Type B pancreatic cell (in vitro differentiated cells): ENCODE measurements around the gene FERMT3. TPM values are rescaled to one million over a fixed set of nuclear protein-coding genes. Genes with fewer than 3 reads are reported as not detected.

Experiments
- DNase-seq: peaks from one replicate; pipeline ENCODE4 v3.0.0; 2021; ENCODE audit warnings: mixed read lengths; ENCODE audit not compliant: unreplicated experiment; ENCODE audit errors: extremely low spot score
- H3K27ac Mint-ChIP-seq: 2 replicates; pipeline ENCODE4 v1.8.0; 2021; ENCODE audit warnings: mild to moderate bottlenecking, mixed read lengths
- H3K27me3 Mint-ChIP-seq: 2 replicates; pipeline ENCODE4 v1.8.0; 2021; ENCODE audit warnings: mixed read lengths
- H3K36me3 Mint-ChIP-seq: 2 replicates; pipeline ENCODE4 v1.8.0; 2021; ENCODE audit warnings: mixed read lengths
- H3K4me1 Mint-ChIP-seq: one replicate; pipeline ENCODE4 v1.8.0; 2021; ENCODE audit warnings: mixed read lengths; ENCODE audit not compliant: unreplicated experiment
- H3K4me3 Mint-ChIP-seq: 2 replicates; pipeline ENCODE4 v1.8.0; 2021; ENCODE audit warnings: mild to moderate bottlenecking, mixed read lengths
- H3K9me3 Mint-ChIP-seq: 2 replicates; pipeline ENCODE4 v1.8.0; 2021; ENCODE audit warnings: mixed read lengths
- CTCF ChIP-seq: fragments of 200-600 bp; sonication (generic); conservative IDR thresholded peaks from 2 replicates; pipeline ENCODE4 v1.5.0; 2021; ENCODE audit warnings: antibody characterized with exemption, mild to moderate bottlenecking
- total RNA-seq: library from RNA; stranded (reverse); gene quantifications from 2 replicates; pipeline ENCODE4 v1.2.1, GENCODE V29; 2021; ENCODE audit warnings: low replicate concordance

Gene FERMT3
- total RNA-seq, 1 donor from 2014 or later: 3.5 TPM

DNA sequence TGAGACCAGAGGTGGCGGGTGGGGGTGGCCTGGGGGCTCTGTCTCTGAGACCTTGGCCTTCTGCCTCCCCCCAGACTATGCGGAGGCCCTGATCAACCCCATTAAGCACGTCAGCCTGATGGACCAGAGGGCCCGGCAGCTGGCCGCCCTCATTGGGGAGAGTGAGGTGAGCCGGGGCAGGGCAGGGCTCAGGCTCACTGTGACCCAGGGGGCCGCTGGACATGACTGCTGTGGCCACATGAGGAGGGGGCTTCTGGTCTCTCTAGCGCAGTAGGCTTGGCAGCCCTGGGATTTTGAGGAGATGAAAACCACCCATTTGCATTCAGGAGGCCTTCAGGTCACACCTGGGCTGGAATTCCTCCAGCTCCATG is 57.4 kb downstream of the FERMT3 start:
- Mint-ChIP-seq H3K36me3 (peaks cover 14% of the 10 kb centered on the region), H3K27me3 (no peaks in the 10 kb centered on the region), H3K9me3 (no peaks in the 10 kb centered on the region), H3K27ac (peak overlapping the region; percentile 43), H3K4me3 (no peak overlapping the region), H3K4me1 (peaks cover 8% of the 10 kb centered on the region)
- no peak for TF ChIP-seq CTCF
- no peak for DNase-seq

DNA sequence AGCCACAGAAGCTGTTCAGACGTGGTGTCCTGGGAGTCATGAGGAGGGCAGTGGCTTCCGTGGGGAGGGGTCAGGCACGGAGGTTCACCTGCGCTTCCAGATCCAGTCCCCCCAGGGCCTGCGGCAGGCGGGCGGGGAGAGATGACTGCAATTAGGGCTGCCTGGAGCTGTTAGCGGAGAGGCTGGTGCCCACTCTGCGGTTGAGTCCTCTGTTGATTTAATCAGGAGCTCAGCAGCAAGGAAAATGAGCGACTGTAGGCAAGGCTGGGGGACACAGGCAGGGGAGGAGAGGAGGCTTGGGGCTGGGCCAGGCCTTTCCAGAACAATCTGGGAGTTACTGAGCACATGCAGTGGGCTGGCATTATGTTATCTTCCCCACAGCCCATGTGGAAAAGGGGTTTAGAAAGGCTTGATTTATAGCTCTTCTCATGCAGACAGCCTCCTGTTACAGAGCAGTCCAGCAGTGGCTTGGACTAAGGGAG is 57.9 kb downstream of the FERMT3 start:
- Mint-ChIP-seq H3K27ac (peak overlapping the region; percentile 43), H3K36me3 (peaks cover 13% of the 10 kb centered on the region)

GRCh38 chr11:64265176-64266160 is 58.9 kb downstream of the FERMT3 start:
- Mint-ChIP-seq H3K27ac (no peak overlapping the region), H3K36me3 (peaks cover 4% of the 10 kb centered on the region), H3K4me3 (no peak overlapping the region), H3K4me1 (peaks cover 11% of the 10 kb centered on the region), H3K9me3 (no peaks in the 10 kb centered on the region), H3K27me3 (peaks cover 5% of the 10 kb centered on the region)
- no peak for TF ChIP-seq CTCF
- DNase-seq: no peak

More for the DNA sequence above, 57.9 kb downstream of the FERMT3 start:
- Mint-ChIP-seq H3K4me1 (peaks cover 11% of the 10 kb centered on the region), H3K4me3 (no peak overlapping the region), H3K9me3 (no peaks in the 10 kb centered on the region), H3K27me3 (no peaks in the 10 kb centered on the region)
- no peak for TF ChIP-seq CTCF
- DNase-seq: no peak

DNA sequence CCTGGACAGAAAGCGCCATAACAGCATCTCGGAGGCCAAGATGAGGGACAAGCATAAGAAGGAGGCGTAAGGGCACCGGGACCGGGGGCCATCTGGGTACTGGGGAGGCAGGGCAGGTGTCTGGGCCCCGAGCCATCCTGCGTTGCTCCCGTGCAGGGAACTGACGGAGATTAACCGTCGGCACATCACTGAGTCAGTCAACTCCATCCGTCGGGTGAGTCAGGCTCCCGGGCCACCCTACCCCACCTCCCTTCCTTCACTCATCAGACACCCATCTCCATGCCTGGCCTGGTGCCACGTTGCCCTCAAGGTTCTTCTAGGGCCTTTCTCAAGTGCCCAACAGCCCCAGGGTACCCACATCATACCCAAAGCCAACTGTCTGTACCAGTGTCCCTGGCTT is 59.8 kb downstream of the FERMT3 start:
- Mint-ChIP-seq H3K27me3 (peaks cover 5% of the 10 kb centered on the region), H3K36me3 (peaks cover 4% of the 10 kb centered on the region), H3K9me3 (no peaks in the 10 kb centered on the region), H3K27ac (no peak overlapping the region), H3K4me1 (peaks cover 11% of the 10 kb centered on the region), H3K4me3 (no peak overlapping the region)
- DNase-seq: no peak
- TF ChIP-seq CTCF: no peak

- Mint-ChIP-seq H3K36me3 (peaks cover 4% of the 10 kb centered on the region), H3K27me3 (peaks cover 5% of the 10 kb centered on the region), H3K27ac (peak overlapping the region; percentile 99), H3K4me3 (no peak overlapping the region), H3K9me3 (no peaks in the 10 kb centered on the region), H3K4me1 (peaks cover 17% of the 10 kb centered on the region)
- DNase-seq: no peak
- no peak for TF ChIP-seq CTCF
These were observed 60.9 kb downstream of the FERMT3 start for GRCh38 chr11:64267207-64267945.
